DMS53 treated with DMSO at 0.1 percent for 48 hours (cell line): ENCODE measurements around the gene BPIFA1.

Source experiments
- DNase-seq: peaks from one replicate; lab custom pipeline; 2025; ENCODE audit not compliant: unreplicated experiment; lab: John Stamatoyannopoulos, UW

BPIFA1 gene

DNA sequence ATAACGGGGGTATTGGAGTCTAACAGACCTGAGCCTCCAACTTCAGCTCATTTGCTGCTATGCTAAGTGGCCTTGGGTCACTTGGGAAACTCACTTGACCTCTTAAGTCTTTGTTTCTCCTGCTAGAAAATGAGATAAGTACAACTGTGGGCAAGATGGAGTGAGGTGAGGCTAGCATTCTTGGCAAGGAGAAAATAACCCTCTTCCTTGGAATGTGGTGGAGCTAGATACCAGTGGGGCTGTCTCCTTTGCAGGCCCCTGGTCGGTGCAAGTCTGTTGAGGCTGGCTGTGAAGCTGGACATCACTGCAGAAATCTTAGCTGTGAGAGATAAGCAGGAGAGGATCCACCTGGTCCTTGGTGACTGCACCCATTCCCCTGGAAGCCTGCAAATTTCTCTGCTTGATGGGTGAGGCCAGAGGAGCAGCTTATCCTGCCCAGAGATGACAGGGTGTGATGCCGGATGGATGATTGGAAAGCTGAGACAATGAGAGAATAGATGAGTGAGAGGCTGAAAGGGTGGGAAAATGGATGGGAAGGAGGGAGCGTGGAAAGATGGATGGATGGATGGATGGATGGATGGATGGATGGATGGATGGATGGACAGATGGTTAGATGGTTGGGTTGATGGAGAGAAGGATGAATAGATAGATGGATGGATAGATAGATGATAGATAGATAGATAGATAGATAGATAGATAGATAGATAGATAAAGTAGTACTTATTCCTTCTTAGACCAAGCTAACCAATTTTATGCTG is 4.4 kb downstream of the BPIFA1 start:
- no peak for DNase-seq

DNA sequence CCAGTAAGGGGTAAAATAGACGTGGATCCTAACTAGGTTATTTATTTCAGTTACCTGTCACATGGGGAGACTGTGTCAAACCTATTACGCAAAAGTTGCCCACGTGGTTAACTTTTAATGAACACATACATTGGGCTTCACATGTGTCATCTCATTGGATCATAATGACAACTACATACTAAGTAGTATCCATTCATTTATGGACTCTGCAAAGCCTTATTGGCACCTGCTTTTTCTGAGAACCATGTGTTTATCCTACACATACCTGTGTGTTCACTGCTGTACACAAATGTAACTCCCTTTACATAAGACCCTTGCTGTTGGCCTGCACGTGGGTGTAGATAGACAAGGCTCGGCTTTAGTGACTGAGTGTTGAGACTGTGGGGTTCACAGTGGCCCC is 5.1 kb downstream of the BPIFA1 start:
- DNase-seq: no peak

DNA sequence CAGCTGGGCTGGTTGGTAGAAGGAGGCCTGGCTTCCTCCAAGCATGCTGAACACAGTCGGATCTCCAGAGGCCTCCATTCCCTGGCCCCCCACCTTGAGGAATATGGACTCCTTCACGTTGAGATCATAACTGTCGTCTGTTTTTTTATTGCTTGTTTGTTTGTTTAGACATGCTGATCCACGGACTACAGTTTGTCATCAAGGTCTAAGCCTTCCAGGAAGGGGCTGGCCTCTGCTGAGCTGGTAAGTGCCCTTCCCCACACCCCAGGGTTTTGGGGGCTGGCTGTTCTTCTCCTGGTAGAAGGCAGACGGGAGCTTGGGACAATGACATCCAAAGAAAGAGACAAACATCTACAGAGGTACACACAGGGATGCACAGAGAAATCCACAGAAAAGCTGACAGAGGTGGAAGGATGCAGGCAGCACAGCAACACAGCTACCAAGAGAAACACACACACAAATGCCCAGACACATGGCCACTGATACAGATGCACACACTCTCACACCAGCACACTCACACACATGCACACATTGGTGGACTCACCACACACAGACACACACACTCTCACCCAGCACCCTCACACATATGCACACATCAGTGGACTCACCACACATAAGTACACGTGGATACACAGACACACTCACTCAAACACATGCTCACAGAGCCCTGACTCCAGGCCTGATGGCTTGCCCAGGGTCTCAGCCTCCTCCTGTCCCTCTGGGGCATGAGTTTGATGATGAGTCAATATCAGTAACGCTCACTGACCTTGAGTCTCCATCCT is 6.7 kb downstream of the BPIFA1 start:
- DNase-seq: no peak

DNA sequence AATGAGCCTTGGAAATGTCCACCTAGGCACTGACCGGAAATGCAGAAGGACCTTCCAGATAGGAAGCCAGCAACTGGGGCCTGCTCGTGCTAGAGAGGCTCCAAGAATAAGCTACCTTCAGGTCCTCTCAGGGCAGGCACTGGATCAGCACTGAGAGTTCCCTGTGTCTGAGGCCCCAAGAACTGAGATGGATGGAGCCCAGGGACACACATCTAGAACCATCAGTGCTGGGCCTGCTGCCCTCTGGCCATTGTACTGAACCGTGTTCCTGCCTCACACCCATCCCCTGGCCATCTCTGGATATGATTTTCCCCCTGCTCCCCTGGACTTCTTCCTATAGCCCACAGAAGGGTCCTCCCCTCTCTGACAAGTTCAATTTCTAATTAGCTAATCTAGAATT is 10.3 kb downstream of the BPIFA1 start:
- no peak for DNase-seq

DNA sequence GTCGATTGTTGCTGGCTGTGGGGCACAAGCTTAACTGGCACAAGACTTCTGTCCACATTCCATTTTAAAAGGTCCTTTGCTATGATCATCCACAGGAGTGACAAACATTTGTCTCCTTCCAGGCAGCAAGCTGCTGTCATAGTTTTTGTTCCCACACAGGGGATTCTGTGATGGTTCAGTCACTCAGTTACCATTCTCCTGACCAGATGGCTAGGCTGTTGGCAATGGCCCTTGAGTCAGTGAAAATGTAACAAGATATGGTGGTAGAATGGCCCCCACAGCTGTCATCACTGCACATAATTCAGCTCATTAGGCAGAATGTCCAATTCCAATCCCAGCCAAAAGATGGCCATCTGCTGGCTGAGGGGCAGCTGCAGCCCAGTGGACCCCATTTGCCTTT is 13.7 kb downstream of the BPIFA1 start:
- DNase-seq: no peak

DNA sequence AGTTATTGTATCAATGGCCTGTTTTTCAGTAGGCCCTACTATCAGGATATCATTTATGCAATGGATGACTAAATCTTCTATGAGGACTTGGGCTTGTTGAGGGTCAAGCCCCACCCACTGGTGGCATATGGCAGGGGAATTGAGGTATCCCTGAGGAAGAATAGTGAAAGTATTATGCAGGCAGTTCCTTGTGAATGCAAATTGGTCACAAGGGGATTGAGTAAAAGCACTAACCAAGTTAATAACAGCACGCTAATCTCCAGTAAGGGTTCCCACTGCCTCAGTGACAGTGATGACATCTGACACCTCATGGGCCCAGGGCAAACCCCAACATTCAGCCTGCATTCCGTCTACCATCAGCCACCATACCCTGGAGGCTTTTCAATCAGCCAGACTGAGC is 14.9 kb downstream of the BPIFA1 start:
- DNase-seq: no peak

DNA sequence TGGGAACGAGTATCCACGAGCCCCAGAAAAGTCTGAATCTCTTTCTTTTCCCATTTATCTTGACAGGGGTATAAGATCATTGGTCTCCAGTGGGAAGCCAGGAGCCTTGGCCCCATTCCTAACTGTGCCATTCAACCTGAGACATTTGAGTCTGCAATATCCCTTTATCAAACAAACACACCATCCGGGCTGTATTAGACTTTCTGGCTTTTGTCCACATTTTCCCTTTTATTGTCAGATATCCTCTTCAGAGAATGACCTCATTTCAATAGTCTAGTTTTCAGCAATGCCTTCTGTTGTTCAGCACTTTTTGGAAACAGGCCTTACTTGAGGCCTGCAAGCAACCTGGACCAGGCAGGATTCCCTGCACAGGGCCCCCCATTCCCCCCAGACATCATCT is 15.7 kb downstream of the BPIFA1 start:
- no peak for DNase-seq

DNA sequence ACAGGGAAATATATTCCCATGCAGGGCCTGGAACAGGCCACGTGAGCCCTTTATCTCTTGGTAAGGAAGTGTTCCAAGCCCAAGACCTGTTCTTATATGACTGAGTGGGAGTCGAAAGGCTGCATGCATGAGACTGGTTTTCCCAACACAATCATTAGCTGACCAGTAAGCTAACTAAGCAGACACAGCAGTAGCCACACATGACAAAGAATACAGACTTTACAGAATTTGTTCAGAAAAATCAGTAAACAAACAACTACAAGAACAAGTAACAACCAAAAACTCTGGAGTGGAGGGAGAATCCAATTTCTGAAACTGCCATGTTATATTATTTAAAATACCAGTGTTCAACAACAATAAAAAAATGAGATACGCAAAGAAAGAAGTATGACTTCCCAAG is 16.7 kb downstream of the BPIFA1 start:
- DNase-seq: no peak

DNA sequence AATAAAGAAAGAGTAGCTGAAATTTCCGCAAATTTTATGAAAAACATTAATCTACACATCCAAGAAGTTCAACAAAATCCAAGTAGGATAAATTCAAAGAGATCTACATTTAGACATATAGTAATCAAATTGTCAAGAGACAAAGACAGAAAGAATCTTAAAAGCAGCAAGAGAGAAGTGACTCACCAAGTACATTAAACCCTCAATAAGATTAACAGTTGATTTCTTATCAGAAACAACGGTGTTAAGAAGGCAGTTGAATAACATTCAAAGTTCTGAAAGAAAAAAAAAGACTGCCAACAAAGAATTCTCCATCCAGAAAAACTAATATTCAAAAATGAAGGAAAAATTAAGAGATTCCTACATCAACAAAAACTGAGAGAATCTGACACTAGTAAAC is 19.2 kb downstream of the BPIFA1 start:
- DNase-seq: no peak

DNA sequence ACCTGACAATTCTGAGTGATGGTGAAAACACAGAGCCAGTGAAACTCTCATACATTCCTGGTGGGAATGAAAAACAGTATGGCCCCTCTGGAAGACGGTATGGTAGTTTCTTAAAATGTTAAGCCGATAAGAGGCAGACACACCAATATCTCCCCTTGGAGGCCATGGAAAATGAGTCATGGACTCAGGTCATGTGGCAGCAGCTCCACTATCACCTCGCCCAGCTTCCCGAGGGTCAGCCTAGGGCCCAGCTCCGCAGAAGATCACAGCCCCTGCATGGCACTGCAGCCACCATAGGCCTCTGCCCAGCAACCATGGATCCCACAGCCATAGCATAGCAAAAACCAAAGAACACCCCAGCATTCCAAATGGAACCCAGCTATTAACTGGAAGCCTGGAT is 21.4 kb downstream of the BPIFA1 start:
- DNase-seq: no peak

DNA sequence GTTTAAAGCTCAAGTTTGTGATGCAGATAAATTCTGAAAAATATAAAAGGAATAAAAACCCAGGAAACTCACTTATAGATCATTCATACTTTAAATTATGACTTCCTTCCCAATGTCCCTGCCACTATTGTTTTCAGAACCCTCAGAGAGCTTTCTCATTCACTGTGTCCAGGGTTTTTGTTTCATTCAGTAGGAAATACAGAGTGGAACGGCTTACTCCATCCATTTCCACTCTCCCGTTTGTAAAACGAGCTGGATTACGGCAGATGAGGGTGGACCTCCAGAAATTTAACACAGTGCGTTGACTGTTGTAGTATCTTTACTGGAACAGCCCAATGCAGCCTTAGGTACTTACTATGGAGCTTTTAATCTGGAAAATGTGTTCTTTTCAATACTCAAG is 23.6 kb downstream of the BPIFA1 start:
- DNase-seq: no peak

DNA sequence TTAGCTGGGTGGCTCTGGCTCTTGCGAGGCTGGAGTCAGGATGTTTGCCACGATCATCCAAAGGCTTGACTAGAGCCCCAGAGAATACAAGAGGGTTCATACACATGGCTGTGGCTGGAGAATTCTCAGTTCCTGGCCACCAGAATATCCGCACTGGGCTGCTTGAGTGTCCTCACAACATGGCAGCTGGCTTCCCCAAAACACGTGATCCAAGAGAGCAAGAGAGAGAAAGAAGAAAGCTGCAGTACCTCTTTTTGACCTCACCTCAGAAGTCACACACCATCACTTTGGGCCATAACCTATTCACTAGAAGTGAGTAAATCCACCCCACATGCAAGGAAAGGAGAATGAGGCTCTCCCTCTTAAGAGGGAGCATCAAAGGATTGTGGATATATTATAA is 25.7 kb downstream of the BPIFA1 start:
- no peak for DNase-seq

DNA sequence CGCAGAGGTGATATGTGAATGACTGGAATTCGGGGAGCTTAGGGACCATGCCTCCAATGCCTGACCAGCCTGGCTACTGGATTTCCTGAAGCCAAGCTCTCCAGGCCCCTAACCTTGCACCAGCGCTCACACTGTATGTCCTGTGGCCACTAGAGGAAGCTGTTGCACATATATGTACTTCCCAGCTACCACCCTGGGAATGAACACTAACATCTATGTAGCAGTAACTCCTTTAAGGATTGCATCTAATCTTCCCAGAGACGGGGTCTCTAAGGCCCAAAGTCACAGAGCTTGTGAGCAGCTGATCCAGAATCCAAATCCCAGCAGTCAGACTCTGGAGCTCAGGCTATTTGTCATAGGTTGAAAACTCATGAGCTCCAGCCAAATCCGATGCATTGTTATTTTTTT is 26.9 kb downstream of the BPIFA1 start:
- peak; percentile 36 for DNase-seq

DNA sequence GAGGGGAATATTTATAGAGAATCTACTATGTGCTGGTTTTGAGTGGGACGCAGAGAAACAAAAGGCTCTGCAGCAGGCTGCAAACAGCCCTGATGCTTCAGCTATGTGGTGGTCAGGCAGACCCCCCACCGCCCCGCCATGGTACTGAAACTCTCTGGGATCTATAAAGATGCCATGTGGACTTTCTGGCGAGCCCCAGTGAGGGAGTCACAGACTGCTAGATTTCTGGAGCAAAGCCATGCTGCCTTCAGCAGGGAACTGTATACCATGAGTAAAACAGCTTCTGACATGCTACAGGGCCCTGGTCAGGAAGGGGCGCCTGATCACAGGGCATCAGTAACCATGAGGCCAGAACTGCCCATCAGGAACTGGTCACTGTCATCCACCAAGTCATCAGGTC is 28.0 kb downstream of the BPIFA1 start:
- no peak for DNase-seq

DNA sequence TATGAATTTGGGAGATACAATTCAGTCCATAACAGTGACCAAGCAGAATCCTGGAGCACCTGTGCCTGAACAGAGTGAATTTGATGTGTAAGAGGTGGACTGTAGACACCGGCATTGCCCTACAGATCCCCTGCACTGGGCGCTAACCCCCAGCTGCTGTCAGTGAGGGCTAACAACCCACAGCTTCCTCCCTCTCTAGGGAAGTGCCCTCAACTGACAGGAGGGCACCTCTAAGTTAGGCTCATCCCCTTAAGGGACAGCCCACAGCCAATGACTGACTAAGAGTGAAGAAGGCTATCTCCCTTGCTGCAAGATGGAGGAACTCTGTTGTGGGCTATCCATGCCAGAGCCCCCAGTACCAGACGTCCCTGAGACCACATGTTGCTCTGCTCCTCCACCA is 31.9 kb downstream of the BPIFA1 start:
- no peak for DNase-seq

DNA sequence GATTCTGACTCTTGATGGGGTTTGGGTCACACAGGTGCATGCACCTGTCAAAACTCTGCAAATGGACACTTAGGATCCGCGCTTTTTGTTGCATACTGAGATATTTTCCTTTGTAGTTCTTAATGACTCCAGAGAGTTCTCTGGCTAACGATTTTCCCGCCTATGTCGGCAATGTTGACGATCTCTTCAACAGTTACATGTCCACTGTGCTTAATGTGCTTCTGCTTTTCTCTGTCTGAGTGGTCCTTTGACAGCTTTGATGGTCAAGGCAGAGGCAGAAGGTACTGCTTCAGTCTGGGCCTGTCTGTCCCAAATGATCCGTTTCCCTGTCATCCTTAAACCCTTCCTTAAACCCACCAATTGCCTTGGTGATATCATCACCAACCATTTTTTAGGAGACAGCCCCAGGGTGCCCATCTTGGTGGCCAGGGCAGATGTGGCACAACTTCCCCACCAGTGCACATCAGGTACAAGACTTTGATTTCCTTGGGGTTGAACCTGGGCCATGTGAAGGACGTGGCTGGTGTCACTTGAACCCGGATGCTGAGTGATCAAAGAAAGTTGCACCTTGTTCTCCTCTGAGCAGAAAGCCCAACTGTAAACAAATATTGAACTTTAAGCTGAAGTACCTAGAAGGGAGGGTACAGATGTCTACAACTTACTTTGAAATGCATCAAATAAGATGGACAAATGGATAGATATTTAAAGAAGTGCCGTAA is 36.5 kb downstream of the BPIFA1 start:
- DNase-seq: no peak

DNA sequence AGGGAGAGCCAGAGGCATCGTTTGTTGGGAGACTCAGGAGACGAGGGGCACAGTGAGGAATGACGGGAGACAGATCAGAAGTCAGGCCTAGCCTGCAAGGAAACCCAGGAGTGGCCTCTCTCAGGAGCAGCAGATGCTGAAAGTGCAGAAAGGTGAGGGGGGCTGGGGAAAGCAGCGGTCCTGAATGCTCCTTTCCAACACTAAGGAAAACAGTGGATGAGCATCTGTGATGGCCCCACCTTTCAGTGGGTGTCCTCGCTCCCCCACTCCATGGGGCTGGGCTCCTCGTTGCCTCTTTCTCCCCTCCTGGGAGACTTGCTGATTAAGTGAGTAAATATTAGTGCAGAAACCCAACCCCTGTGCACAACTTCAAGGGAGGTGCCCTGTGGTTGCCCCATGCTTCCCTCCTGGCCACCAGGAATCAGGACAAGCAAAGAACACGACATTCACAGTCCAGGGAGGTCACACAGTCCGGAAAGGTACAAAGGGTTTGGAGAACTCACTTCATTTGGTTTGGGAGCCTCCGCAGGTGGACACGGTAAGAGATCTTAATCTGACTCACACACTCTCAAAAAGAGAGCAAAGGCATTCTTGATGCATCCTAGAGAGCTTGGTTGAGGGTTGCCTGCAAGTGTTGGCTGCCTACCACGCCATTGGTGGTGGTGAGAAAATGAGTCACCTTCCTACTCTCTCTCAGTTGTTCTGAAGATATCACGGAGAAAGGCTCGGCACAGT is 37.5 kb downstream of the BPIFA1 start:
- no peak for DNase-seq

DNA sequence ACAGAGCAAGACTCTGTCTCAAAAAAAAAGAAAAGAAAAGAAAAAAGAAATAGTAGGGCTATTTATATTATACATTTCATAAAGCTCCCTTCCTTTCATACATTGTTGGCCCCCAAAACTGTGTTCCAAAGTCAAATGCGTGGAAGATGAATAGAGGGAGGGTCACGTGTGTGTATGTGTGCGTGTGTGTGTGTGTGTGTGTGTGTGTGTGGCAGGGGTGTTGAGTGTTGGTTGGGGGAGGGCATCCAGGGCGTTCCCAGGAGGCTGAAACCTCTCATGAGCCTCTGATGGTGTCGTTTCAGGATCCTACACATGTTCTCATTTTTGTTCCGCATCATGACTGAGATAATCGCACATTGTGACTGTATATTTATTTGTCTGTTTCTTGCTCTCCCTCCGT is 39.4 kb downstream of the BPIFA1 start:
- DNase-seq: no peak

DNA sequence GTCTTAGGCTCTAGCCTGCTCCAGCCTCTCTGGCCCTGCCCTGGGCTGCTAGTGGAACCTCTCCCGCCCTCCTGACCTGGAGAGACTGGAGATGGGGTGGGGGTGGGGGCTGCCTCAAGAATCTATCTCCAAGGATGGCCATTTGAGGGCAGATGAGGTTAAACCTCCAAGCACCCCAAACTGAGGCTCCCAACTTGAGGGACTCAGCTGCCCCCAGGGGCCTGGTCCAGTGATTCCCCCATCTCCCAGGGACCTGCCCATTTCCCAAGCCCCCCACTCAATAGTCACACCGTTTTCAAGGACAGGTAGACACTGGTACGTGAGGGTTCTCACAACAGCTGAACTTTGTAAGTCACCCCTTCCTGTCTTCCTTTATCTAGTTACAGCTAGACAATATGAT is 40.1 kb downstream of the BPIFA1 start:
- DNase-seq: no peak

DNA sequence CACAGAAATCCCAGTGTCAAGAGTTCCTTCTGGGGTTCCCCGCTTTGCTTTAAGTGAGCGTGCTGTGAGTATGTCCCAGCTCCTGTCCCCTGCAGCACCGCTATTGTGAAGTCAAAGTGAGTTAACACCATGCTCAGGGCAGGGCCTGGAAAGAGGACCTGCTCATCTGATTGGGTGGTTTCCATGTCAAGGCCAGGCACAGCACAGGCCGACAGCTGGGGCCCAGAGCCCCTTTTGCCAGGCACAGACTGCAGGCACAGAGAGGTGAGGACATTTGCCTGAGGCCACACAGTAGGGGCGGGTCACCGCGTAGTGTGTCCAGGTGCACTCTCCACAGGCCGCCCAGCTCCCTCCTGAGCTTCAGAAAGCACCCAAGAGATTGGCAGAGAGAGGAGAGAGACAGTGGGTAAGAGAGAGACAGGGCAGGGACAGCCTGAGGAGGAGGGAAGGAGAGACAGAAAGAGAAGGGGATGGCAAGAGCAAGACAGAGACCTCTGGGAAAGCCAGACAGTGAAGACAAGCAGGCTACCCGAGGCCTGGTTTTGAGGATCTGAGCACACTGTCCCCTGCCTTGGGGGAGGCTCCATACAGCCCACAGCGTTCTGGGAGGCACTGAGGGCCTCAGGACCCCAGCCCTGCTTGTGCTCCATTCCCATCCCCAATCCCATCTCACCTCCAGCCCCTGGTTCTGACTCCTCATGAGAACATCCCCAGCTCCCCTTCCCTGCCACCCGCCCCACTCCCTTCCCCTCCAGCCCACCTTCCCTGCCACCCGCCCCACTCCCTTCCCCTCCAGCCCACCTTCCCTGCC is 40.7 kb downstream of the BPIFA1 start:
- no peak for DNase-seq
